Transverse colon (tissue), 4 donors: ENCODE data around the gene MPPED1.

Source experiments
- POLR2A ChIP-seq: fragments of 450-650 bp; IDR thresholded peaks from one replicate; pipeline ENCODE4 v1.6.1; 2016; ENCODE audit warnings: antibody characterized with exemption, mild to moderate bottlenecking, moderate library complexity
- POLR2AphosphoS5 ChIP-seq, 3 donors: sonication (generic); formaldehyde crosslinking; IDR thresholded peaks; one replicate each; pipeline ENCODE4 v1.6.1; 2016; ENCODE audit warnings: antibody characterized with exemption in 3 of 3
- TF ChIP-seq, protein P1 (sequence below), 5 experiments: fragments of 200-600 bp in 3 of 5; fragments of 450-650 bp in 2 of 5; sonication (generic) in 3 of 5; IDR thresholded peaks; 1 replicate in 2 of 5; 2 replicates in 3 of 5; pipeline ENCODE4 v1.5.1; 2016 to 2017; ENCODE audit warnings: antibody characterized with exemption in 5 of 5, inconsistent platforms in 3 of 5, mild to moderate bottlenecking in 2 of 5, moderate library complexity in 1 of 5

DNA sequence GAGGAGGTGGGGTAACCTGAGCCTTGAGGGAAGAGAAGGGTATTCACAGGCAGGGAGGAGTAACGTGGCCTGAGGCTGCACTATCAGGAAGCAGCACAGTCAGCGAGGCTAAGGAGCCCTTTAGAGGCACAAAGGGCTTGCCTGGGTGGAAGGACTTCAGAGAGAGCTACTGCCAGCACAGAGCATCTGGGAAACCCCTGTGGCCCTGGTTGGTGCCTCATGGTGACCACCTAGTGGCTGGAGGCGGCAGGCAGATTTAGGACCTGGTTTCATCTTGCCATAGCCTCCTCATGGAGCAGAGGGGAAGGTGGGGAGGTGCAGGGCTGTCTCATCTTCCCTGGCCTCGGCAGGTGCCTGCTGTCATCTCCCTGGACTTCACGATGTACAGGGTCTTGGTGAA is 64.5 kb downstream of the MPPED1 start:
- TF ChIP-seq, protein P1, sequence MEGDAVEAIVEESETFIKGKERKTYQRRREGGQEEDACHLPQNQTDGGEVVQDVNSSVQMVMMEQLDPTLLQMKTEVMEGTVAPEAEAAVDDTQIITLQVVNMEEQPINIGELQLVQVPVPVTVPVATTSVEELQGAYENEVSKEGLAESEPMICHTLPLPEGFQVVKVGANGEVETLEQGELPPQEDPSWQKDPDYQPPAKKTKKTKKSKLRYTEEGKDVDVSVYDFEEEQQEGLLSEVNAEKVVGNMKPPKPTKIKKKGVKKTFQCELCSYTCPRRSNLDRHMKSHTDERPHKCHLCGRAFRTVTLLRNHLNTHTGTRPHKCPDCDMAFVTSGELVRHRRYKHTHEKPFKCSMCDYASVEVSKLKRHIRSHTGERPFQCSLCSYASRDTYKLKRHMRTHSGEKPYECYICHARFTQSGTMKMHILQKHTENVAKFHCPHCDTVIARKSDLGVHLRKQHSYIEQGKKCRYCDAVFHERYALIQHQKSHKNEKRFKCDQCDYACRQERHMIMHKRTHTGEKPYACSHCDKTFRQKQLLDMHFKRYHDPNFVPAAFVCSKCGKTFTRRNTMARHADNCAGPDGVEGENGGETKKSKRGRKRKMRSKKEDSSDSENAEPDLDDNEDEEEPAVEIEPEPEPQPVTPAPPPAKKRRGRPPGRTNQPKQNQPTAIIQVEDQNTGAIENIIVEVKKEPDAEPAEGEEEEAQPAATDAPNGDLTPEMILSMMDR (IDR thresholded peaks at IDR 0.05): no peak
- TF ChIP-seq POLR2AphosphoS5 (IDR thresholded peaks at IDR 0.05): no peak
- TF ChIP-seq POLR2A: no peak
